RWPE2 (cell line): ENCODE results near the gene GFOD1.

Source experiments
- ATAC-seq: fragments of 200-7000 bp; cut with Tn5 transposase; 3 replicates; pipeline ENCODE4 v1.9.1; 2021; ENCODE audit warnings: low read depth
- DNase-seq: peaks from one replicate; pipeline ENCODE4 v3.0.0-alpha.2; 2020; ENCODE audit warnings: low spot score
- H3K27ac ChIP-seq: fragments of 450-650 bp; 2 replicates; pipeline ENCODE4 v1.5.1; 2017; ENCODE audit warnings: mild to moderate bottlenecking; ENCODE audit not compliant: poor library complexity, severe bottlenecking
- H3K27me3 ChIP-seq: fragments of 250-450 bp; sonication (Bioruptor Pico); 2 replicates; pipeline ENCODE4 v1.5.1; 2021; ENCODE audit warnings: mild to moderate bottlenecking, moderate library complexity; ENCODE audit not compliant: insufficient read depth, poor library complexity, severe bottlenecking
- H3K36me3 ChIP-seq: fragments of 250-450 bp; sonication (Bioruptor Pico); 2 replicates; pipeline ENCODE4 v1.5.1; 2020; ENCODE audit warnings: low read depth, mild to moderate bottlenecking, moderate library complexity
- H3K4me1 ChIP-seq: fragments of 250-450 bp; sonication (Bioruptor Pico); 2 replicates; pipeline ENCODE4 v1.5.1; 2021; ENCODE audit warnings: mild to moderate bottlenecking, moderate library complexity; ENCODE audit not compliant: insufficient read depth, poor library complexity, severe bottlenecking
- H3K4me3 ChIP-seq: fragments of 250-450 bp; sonication (Bioruptor Pico); 2 replicates; pipeline ENCODE4 v1.5.1; 2021; ENCODE audit warnings: mild to moderate bottlenecking, moderate library complexity; ENCODE audit not compliant: severe bottlenecking
- H3K9me3 ChIP-seq: fragments of 250-450 bp; sonication (Bioruptor Pico); 2 replicates; pipeline ENCODE4 v1.5.1; 2021; ENCODE audit warnings: mild to moderate bottlenecking, moderate library complexity; ENCODE audit not compliant: severe bottlenecking
- CTCF ChIP-seq: fragments of 450-650 bp; IDR thresholded peaks from one replicate; pipeline ENCODE4 v1.5.1; 2017; ENCODE audit warnings: mild to moderate bottlenecking, moderate library complexity; ENCODE audit not compliant: poor library complexity, severe bottlenecking

GFOD1 gene

GRCh38 chr6:13488015-13488895 is 855 bp upstream of the GFOD1 start:
- Histone ChIP-seq H3K4me3 (peak overlapping the region; percentile 68), H3K27ac (peak overlapping the region; percentile 76), H3K27me3 (no peaks in the 10 kb centered on the region), H3K9me3 (no peaks in the 10 kb centered on the region), H3K36me3 (no peaks in the 10 kb centered on the region), H3K4me1 (peaks cover 13% of the 10 kb centered on the region)
- TF ChIP-seq CTCF: no peak
- DNase-seq: no peak
- 0 out of 3 replicates have a peak, but pooled peaks have one; percentile 11 for ATAC-seq

DNA sequence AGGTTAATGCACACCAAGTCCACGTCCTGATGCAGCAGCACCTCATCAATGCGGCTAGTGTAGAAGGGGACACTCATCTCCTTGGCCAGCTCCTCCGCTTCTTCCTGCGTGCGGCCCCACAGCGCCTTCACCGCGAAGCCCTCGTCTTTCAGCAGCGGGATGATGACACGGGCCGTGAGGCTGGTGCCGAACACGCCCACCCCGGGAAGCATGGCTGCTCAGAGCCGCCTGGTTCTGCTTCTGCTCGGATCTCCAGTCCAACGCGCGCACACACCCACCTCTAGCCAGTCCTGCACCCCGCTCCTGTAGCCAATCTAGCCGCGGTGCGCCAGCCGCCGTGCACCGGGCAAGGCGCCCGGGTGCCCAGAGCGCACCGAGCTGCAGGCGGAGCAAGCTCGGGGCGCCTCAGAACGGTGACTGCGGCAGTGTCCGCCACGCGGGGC is 700 bp downstream of the GFOD1 start:
- no peaks in the 10 kb centered on the region for H3K9me3 ChIP-seq
- H3K27ac ChIP-seq: peak overlapping the region; percentile 76
- H3K4me1 ChIP-seq: peaks cover 24% of the 10 kb centered on the region
- H3K4me3 ChIP-seq: peak overlapping the region; percentile 68
- no peak for TF ChIP-seq CTCF
- H3K27me3 ChIP-seq: no peaks in the 10 kb centered on the region
- 0 out of 2 replicates have a peak, but pooled peaks cover 3% of the 10 kb centered on the region for H3K36me3 ChIP-seq
- ATAC-seq (peak; percentile 43), DNase-seq (peak; percentile 77)

- Histone ChIP-seq H3K36me3 (0 out of 2 replicates have a peak, but pooled peaks cover 3% of the 10 kb centered on the region), H3K27me3 (no peaks in the 10 kb centered on the region), H3K4me3 (peak overlapping the region; percentile 68), H3K4me1 (peaks cover 30% of the 10 kb centered on the region), H3K27ac (peak overlapping the region; percentile 76), H3K9me3 (no peaks in the 10 kb centered on the region)
- no peak for TF ChIP-seq CTCF
- DNase-seq: no peak
- ATAC-seq: peak; percentile 10; the same call in 2 of the 3 replicates
Measured at GRCh38 chr6:13485923-13486562, 1.4 kb downstream of the GFOD1 start.

DNA sequence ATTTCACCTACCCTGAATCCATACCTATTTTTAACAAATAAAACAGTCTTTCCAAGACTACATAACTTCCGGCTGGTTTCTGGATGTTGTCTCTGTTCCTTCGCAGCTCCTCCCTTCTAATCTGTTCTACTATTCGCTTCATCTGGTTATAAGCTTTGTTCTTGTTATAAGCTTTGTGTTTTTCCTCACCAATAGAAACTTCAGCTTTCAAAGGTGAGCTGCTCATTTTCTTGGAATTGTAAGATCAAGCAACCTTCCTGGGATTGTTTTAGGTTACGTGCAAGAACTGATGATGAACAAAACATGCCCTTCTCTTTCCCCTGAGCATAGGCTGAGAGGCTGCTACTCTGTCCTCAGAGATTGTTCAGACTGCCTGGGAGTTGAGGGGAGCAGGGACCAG is 2.1 kb downstream of the GFOD1 start:
- Histone ChIP-seq H3K27ac (peak overlapping the region; percentile 76), H3K9me3 (no peaks in the 10 kb centered on the region), H3K4me3 (peak overlapping the region; percentile 68), H3K27me3 (no peaks in the 10 kb centered on the region), H3K4me1 (peaks cover 38% of the 10 kb centered on the region), H3K36me3 (0 out of 2 replicates have a peak, but pooled peaks cover 3% of the 10 kb centered on the region)
- ATAC-seq (no peak), DNase-seq (no peak)
- TF ChIP-seq CTCF: no peak
